Kasumi-1 (cell line): ENCODE data around the gene KCNMB2.

Experiments used
- DNase-seq, 2 experiments: peaks; one replicate each; lab custom pipeline; 2025; lab: John Stamatoyannopoulos, UW

The KCNMB2 gene

DNA sequence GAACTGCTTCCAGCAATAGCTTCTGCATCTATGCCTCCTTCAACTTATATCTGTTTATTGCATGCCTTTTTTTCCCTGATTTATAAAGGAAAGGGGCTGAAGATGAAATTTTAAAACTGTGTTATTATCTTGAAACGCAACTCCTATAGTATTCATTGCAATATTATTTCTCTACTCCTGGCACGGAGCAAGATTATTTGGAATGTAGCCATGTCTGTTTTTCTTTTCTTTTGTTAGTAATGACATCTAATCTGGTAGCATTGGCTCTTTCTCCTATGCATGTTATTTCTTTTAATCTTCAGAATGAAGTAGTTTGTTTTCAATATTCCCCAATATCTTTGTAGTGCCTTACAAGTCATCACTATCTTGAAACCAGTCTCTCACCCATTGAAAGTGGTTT, 33.6 kb downstream of the KCNMB2 start:
- DNase-seq: no peak

DNA sequence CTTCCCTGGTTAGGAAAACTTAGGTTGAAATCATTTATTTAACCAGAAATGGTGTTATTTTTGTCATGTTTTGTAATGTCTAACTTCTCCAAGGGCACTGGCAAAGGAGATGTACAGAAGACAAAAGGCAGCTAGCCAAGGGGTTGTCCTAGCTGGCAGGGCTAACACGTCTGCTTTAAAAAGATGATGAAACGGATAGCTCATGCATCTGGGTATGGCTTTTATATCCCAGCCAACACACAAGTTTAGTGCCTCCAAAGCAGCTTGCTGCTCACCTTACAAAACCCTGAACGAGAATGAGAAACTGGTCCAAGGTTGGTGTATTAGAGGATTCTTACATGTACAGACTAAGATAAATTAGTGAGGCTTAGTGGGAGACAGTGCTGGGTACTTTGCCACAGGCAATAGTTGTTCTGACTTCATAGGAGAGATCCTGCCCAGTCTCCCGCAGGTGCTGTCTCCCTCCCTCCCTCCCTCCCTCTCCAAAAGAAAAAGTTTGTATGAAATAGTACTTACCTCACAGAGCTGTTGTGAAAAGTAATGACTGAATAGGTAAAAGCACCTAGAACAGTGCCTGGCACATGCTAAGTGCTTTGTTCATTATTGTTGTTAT, 47.8 kb downstream of the KCNMB2 start:
- no peak for DNase-seq

DNA sequence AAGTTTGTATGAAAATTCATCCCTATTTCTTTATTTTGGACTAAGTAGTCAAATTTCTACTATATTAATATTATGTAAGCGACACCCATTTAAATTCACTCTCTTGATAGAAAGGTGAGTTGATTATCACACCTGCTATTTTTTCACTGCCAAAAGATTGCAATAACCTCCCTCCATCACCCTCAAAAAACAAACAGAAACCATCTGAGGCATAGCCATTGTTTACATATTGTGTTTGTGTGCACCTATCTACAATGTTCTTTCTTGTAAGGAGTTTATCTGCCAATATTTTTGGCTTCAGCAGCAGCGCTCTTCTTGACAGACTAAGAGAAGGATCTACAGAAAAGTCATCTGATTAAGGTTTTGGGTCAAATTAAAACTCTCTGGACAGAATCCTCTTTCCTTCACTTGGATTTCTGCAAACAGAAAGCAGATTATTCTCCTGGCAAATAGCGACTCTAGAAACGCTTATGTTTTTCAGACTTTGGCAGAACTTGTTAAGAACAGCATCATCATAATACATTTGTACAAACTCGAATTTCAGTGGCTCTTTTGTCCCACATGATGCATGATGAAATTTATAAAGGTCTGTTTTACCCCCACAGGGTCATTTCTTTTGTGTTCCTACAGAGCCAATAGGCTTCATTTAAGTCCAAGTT, 48.6 kb downstream of the KCNMB2 start:
- no peak for DNase-seq

DNA sequence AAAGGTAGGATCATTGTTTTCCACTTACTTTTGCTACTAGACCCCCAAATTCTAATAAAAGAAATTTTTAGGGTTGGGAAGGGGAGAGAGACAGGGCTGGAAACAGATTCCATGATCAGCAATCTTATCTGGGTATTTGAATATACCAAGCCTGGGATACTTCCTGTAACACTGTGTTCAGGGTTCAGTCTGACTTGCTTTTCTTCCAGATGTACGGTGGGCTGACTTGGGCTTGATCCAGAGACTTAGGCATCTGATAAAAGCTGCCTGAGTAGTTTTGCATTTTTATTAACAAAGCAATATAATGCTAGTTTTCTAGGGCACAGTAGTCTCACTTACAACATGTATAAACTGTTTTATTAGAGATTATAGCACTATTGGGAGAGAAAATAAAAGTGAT, 49.2 kb downstream of the KCNMB2 start:
- no peak for DNase-seq

GRCh38 chr3:178586076-178586475, 49.8 kb downstream of the KCNMB2 start:
- no peak for DNase-seq

- DNase-seq: no peak
Measured at GRCh38 chr3:178588628-178589027, 52.4 kb downstream of the KCNMB2 start.

DNA sequence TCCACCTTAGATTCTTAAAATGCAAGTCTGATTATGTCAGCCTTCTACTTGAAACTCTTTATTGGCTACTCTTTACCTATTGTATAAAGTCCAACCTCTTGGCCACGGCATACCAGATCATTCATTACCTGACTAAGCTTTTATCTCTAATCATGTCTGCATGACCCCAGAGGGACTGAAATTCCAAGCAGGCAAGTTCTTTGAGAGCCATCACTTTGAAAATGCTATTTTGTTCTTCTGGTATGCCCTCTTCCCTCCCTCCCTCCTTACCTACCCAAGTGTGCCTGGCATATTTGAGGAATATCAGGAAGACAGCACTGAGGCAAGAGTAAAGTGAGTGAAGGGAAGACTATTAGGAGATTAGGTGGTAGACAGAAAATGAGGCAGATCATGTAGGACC, 57.5 kb downstream of the KCNMB2 start:
- no peak for DNase-seq

- no peak for DNase-seq
Measured at GRCh38 chr3:178597371-178597770, 61.1 kb downstream of the KCNMB2 start.

DNA sequence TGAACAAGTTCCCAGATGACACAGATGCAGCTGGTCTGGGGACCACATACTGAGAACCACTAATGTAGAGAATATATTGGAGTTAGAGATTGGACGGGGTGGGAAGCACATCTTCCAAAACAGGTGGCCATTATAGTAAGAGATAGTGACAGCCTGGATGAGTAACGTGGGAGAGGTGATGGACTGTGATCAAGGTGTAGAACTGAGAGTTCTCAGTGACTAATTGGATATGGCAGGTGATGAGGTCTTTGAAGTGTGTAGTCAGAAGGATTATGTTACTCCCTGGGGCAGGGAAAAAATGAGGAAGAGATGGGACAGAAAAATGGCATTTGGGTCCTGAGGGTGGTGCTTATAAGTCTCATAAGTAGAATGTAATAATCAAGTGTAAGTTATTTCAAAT, 66.6 kb downstream of the KCNMB2 start:
- no peak for DNase-seq

GRCh38 chr3:178603735-178604134, 67.5 kb downstream of the KCNMB2 start:
- DNase-seq: no peak

GRCh38 chr3:178618197-178618596, 82.0 kb downstream of the KCNMB2 start:
- no peak for DNase-seq

DNA sequence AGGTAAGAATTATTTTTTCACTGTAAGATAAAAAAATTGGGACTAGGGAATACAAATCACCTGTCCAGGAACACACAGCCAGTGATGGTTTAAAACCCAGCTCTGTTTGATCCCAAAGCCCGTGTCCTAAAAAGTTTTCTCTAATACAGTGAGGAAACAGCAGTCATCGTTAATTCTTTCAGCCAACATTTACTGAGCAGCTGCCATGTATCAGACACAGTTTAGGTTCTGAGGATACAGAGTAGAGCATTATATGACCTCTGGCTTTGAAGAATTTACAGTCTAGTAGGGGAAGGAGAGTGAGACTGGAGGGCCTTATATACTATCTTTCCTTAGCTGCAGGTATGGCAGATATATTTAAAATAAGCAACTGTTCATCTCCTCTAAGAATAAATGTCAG, 82.7 kb downstream of the KCNMB2 start:
- DNase-seq: no peak

GRCh38 chr3:178623666-178624255, 87.5 kb downstream of the KCNMB2 start:
- DNase-seq: no peak

GRCh38 chr3:178624276-178624675, 88.0 kb downstream of the KCNMB2 start:
- no peak for DNase-seq

- DNase-seq: no peak
Measured at GRCh38 chr3:178625053-178625600, 88.9 kb downstream of the KCNMB2 start.

DNA sequence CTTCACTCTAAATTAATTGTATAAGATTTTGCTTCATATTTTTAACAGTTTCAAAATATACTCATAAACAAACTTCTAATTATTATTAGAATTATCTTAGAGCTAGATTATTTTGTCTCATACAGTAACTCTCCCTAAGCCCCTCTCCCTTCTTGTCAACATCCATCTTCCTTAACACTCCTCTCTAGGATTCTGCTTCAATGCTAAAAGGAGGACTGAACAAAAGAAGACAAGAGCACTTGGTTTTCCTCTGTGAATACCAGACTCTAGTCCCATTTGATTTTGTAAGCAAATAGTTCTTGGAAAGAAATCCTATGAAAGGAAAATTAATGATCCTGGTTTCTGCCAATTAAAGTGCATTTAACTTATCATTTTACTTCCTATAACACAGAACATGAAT, 91.8 kb downstream of the KCNMB2 start:
- no peak for DNase-seq

- DNase-seq: no peak
Measured at GRCh38 chr3:178629430-178630178, 93.4 kb downstream of the KCNMB2 start.

DNA sequence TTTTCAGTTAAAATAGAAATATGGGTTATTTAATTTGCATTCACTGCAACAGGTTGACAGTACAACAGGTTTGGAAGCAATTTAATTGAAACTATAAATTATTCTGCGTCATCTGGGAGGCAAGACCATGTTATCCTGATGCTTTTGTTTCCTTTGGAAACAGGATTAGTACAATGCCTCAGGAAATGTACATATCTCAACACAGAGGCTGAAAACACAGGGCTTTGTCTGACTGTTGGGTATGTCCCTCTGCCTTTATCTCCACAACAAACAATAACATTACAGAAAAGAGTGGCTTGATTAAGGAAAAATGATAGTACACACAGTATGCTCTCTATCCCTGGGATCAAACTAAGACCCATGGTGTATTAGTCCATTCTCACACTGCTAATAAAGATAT, 95.7 kb downstream of the KCNMB2 start:
- no peak for DNase-seq

- DNase-seq: no peak
Measured at GRCh38 chr3:178634975-178635374, 98.7 kb downstream of the KCNMB2 start.

GRCh38 chr3:178637802-178638201, 101.6 kb downstream of the KCNMB2 start:
- no peak for DNase-seq

DNA sequence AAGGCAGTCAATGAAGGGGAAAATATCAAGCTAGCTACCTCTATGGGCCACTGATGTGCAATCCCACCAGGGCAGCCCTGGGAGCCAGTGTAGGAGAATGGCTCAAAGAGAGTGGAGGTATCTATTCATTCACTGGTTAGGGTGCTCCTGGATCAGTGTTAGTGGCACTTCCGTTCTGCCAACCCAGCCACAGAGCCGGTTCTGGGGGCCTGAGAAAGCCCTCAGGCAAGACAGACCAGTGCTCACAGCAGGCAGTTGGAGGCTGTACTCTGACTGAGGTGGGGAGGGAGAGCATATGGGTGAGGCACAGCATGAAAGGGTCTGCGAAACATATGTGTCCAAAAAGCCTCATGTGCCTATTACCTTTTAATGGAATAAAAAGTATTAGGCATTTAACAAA, 109.3 kb downstream of the KCNMB2 start:
- no peak for DNase-seq

DNA sequence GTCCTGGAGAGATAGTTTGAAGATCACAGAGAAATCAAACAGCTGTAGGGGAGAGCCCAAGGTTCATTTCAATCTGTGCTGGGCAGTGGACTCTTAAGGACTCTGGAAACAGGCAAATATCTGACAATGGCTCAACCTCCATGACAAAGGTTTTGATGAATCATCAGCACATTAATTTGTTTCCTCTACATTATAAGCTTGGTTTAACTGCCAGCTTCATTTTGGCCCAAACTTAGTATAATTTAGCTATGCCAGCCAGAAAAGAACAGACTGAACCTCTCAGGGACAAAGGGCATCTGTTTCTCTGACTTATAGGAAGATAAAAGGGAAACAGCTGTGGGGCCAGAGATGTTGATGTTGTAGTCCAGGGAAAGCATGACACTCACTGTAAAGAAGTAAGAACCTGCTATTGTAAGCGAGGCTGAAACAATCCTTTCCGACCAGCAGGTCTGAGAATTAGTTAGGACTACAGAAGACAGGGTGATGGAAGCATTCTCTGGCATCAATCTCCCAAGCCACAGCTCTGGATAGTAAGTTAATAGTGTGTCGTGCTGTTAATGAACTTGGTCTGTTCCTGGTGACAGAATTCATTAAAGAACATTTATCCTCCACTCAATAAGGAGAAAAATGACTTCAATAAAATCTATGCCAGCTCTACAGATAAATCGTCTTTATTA, 110.1 kb downstream of the KCNMB2 start:
- DNase-seq: no peak
